GM12874 (cell line): ENCODE data around the gene CHMP4B.

Experiments
- TF ChIP-seq, protein P1 (sequence below): IDR thresholded peaks from 2 replicates; pipeline ENCODE4 v1.5.1; 2011; ENCODE audit warnings: low read depth, mild to moderate bottlenecking, control low read depth, low read length, moderate library complexity; ENCODE audit not compliant: insufficient read depth

Gene CHMP4B

DNA sequence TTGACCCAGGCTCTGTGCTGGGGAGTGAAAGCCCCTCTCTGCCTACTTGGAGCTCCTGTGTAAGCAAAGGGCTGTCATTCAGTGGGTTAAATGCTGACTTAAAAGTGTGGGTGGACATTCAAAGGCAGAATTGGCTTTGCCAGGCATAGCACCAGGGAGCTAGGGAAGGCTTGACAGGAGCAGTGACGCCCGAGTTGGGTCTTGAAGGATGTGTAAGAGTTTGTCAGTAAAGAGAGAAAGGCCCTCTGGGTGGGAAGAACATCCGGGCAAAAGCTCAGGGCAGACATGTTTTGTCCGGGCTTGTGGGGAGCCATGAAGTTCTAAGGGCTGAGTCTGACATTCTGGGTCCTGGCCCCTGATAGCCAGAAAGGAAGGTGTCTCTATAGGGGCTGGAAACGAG lies 27.9 kb upstream of the CHMP4B start:
- TF ChIP-seq, protein P1, sequence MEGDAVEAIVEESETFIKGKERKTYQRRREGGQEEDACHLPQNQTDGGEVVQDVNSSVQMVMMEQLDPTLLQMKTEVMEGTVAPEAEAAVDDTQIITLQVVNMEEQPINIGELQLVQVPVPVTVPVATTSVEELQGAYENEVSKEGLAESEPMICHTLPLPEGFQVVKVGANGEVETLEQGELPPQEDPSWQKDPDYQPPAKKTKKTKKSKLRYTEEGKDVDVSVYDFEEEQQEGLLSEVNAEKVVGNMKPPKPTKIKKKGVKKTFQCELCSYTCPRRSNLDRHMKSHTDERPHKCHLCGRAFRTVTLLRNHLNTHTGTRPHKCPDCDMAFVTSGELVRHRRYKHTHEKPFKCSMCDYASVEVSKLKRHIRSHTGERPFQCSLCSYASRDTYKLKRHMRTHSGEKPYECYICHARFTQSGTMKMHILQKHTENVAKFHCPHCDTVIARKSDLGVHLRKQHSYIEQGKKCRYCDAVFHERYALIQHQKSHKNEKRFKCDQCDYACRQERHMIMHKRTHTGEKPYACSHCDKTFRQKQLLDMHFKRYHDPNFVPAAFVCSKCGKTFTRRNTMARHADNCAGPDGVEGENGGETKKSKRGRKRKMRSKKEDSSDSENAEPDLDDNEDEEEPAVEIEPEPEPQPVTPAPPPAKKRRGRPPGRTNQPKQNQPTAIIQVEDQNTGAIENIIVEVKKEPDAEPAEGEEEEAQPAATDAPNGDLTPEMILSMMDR: no peak

DNA sequence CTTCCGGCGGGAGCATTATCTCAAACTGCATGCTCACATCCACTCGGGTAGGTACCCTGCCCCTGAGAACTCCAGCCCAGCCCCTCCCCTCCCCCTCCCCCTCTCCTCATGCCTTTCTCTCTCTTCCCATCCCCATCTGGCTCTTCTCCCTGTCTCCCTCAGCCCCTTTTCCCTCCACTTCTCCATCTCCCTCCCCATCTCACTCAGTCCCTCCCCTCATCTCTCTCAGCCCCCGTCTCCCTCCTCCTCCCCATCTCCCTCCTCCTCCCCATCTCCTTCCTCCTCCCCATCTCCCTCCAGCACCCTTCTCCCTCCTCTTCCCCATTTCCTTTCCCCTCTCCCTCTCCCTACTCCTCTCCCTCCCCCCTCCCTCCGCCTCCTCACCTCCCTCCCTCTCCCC lies 27.3 kb upstream of the CHMP4B start:
- TF ChIP-seq, protein P1: no peak

DNA sequence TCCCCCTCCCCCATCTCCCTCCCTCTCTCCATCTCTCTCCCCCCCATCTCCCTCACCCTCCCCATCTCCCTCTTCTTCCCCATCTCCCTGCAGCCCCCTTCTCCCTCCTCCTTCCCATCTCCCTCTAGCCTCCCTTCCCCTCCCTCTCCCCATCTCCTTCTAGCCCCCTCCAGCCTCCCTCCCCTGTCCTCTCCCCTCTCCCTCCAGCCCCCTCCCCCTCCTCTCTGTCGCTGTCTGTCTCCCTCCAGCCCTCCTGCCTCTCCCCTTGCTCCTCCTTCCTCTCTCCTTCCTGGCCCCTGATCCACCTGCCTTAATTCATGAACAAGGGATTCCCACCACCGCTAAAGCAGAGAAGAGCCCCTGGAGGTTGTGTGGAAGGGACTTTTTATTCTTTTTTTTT lies 26.9 kb upstream of the CHMP4B start:
- TF ChIP-seq, protein P1: no peak

DNA sequence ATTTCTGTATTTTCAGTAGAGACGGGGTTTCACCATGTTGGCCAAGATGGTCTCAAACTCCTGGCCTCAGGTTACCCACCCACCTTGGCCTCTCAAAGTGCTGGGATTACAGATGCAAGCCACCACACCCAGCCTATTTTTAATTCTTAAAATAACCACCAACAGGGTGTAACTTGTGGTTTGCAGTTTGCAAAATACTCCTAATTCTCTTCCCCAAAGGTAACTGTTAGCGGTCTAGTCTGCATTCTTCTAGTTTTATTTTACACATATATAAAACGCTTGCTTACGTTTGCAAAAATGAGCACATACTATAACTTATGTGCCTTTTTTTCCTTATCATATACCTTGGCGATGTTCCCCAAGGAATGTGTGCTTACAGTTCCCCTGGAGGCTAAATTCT lies 25.6 kb upstream of the CHMP4B start:
- TF ChIP-seq, protein P1: no peak

DNA sequence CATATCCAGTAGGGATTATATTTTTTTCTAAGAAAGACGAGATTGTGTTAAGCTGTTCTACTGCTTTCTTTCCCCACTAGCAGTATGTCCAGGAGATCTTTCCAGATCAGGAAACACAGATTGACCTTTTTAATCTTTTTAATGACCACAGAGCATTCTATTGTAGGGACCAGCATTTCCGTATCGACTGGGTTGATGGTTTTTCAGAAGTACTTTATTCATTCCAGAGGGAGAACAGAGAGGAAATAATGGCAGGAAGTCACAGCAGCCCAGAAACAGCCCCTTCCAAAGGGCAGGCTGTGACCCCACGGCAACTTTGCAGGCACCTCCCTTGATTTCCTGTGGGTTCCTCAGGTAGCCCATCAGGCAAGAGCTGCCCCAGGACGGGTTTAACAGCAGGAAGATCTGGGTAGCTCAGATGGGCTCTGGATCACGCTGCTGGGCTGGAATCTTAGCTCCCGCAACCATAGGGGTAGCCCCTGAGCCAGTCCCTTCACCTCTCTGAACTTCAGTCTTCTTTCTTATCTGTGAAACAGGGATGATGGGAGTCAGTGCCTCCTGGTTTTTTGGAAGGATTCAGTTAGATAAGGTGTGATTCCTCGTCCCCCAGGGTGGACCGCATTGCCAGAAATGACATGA lies 23.8 kb upstream of the CHMP4B start:
- TF ChIP-seq, protein P1: no peak

DNA sequence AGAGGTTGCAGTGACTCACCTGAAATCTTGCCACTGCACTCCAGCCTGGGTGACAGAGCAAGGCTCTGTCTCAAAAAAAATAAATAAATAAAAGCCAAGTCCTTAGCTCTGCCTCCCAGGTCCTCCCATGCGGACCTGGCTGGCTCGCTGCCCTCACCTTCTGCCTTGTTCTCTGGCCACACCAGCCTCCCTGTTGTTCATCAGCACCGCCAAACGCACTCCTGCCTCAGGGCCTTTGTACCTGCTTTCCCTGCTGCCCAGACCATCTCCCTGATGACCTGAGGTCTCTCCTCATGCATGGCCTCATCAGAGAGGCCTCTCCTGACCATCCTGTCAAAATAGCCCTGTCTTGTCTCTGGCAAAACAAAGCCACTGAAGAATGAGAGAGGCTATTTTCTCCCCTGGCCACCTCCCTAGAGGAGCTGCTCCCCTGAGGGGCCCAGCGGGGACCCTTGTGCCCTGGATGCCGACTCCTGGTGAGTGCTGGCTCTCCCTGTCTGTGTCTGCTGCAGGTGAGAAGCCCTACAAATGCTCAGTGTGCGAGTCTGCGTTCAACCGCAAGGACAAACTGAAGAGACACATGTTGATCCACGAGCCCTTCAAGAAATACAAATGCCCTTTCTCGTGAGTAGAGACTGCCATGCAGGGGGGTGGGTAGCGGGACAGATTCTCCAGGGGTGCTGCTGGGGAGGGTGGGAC lies 22.6 kb upstream of the CHMP4B start:
- TF ChIP-seq, protein P1: no peak

DNA sequence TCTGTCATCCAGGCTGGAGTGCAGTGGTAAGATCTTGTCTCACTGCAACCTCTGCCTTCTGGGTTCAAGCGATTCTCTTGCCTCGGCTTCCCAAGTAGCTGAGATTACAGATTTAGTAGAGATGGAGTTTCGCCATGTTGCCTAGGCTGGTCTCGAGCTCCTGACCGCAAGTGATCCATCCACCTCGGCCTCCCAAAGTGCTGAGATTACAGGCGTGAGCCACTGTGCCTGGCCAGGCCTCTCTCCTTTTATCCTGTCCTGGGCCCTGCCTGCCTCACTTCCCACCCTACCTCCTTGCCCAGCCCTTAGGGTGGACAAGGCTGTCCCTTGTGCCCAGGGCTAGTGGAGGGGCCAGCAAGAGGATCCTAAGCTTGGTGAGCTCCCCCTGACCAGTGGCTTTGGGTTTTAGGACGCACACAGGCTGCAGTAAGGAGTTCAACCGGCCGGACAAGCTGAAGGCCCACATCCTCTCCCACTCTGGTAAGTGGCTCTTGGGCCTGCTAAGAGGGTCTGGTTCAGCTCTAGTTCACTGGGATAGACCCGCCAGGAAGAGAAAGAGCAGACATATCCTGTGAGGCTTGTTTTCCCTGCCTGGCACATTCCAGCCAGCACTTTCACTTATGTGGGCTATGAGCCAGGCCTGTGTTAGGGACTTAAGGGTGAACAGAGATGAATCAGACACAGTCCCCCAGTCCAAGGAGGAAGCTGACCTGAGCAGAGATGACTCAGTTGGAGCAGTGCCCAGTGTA lies 21.9 kb upstream of the CHMP4B start:
- TF ChIP-seq, protein P1: no peak
